NCI-H748 treated with DMSO at 0.1 percent for 48 hours (cell line): ENCODE results near the gene GAB2.

Experiments
- DNase-seq: peaks from one replicate; lab custom pipeline; 2025; lab: John Stamatoyannopoulos, UW

Gene GAB2

DNA sequence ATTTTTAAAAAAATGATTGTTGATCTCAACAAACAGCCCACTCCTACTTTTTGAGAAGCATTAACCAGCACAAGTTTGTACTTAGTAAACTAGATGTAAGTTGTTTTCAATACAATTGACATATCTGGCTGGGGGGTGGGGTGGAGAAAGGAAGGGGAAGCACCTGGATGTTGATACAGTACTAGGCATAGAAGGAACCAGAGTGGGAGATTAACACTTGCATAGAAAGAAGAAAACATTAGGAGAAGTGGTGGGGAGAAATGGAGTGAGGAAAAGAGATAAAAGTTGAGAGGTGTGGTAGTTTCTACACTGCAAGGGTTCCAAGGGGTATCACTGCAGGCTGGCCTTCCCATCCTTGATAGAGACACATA lies 10.6 kb upstream of the GAB2 start:
- no peak for DNase-seq

GRCh38 chr11:78427615-78428265 lies 10.1 kb upstream of the GAB2 start:
- DNase-seq, result no peak

- DNase-seq, result no peak
Observed at GRCh38 chr11:78426845-78427244, 9.2 kb upstream of the GAB2 start.

GRCh38 chr11:78425399-78426070 lies 7.9 kb upstream of the GAB2 start:
- no peak for DNase-seq

- DNase-seq, result no peak
Observed at GRCh38 chr11:78424334-78425270, 7.0 kb upstream of the GAB2 start.

- no peak for DNase-seq
Observed at GRCh38 chr11:78423241-78423640, 5.6 kb upstream of the GAB2 start.

GRCh38 chr11:78420796-78421209 lies 3.2 kb upstream of the GAB2 start:
- DNase-seq, result no peak

GRCh38 chr11:78420255-78420764 lies 2.7 kb upstream of the GAB2 start:
- peak; percentile 27 for DNase-seq

DNA sequence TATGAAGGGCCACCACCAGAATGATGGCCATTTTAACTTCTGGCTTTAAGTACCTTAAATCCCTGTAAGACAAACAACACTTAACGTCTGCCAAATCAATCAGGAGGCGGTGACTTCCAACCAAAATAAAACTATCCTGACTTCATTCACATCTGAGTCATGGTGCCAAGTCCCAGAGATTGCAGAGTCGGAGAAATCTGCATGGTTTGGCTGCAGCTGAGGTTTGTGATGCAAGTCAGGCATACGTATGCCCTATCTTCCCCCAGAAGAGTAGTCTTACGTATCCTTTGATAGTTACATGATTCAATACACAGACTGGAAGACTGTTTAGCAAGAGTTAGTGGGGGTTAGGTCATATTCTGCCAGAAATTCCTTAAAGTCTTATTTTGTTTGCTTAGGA lies 1.7 kb upstream of the GAB2 start:
- DNase-seq, result no peak

DNA sequence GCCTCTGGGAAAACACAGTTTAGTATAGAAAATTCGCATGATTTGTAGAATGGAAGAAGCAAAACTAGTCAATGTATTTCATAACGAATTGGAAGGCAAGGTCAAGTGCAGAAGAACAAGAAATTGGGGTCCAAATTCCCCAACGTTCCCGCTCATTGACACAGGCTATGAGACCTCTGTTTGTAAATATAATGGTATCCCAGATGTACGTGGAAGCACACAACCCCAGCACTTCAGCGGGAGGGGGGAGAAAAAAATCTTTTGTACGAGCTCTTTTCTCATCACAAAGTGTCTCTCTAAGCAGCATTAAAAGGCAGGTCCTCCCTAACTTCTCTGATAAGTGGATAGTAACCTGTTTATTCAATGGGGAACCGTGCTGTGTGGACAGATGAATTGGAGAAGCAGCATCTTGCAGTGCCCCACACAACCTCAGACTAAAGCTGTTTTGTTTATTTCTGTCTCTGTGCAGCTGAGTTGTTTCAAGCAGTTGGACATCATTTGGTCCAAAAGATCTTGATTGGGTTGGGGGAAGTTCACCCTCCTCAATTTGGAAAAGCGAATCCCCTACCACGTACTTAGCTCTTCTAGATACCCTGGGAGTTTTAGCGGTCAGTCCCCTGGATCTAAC lies 1.1 kb upstream of the GAB2 start:
- DNase-seq, result no peak

DNA sequence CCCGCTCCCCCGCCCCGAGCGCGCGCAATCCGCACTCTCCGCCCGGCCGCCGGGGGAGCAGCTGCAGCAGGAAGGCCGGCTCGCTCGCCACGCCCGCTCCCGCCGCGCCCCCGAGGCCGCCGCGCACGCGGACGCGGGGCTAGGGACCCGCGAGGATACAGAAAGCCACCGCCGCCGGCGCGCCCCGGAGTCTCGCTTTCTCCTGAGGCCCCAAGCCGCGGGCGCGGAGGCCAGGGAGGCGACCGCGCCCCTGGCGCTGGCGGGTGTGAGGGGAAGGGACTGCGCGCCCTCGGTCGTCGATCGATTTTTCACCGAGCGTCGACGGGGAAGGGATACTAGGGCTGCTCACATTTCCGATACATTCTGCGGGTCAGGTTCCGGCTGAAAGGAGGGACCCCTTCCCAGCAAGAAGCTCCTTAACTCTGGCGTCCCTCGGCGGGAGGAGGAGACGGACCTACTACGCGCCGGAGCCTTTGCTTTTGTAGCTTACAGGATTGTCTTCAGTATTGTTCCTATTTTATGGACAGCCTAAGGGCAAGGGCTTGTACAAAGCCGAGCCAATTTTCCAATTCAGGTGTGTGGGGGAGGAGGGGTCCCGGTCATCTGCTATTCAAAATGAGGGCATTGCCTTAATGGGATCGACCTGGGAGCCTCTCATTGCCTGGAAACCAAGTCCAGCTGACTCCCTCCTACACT lies 416 bp upstream of the GAB2 start:
- peak; percentile 68 for DNase-seq

DNA sequence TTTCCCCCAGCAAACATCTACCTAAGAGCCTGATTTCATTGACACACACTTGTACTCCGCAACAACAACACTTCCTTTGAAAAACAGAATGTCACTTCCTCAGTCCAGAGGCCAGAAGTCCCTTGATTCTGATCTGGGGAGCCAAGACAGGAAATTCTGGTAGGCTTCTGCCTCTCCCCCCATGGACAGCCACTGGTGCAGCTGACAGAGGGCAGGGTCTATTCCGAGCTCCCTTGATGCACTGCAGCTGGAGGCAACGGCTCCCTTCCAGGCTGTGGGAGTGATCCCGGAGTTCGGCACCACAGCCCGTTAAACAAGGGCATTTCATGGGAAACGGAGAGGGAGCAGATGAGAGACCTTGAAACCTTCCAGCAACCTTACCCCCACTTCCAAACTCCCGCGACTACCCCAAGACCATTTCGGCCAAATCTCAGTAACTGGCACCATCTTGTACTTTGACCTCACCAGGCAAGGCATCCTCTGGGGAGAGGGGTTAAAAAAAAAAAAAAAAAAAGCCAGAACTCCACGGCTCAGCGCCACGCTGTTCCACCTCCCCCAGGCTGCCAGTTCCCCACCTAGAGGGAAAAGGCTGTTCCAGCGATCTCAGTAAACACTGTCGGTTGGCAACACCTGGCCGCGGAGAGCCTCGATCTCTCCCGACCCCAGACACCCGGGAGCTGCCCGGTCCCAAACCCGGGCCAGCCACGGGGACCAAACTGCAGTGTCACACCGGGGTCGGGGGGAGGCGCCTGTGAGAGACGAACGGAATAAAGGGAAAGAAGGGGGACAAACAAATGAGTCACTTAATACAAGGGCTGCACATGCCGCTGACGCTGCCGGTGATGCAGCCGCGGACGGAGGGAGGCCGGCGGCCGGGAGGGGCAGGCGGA lies 1.1 kb downstream of the GAB2 start:
- peak; percentile 43 for DNase-seq

GRCh38 chr11:78415338-78415737 lies 2.3 kb downstream of the GAB2 start:
- DNase-seq, result no peak

DNA sequence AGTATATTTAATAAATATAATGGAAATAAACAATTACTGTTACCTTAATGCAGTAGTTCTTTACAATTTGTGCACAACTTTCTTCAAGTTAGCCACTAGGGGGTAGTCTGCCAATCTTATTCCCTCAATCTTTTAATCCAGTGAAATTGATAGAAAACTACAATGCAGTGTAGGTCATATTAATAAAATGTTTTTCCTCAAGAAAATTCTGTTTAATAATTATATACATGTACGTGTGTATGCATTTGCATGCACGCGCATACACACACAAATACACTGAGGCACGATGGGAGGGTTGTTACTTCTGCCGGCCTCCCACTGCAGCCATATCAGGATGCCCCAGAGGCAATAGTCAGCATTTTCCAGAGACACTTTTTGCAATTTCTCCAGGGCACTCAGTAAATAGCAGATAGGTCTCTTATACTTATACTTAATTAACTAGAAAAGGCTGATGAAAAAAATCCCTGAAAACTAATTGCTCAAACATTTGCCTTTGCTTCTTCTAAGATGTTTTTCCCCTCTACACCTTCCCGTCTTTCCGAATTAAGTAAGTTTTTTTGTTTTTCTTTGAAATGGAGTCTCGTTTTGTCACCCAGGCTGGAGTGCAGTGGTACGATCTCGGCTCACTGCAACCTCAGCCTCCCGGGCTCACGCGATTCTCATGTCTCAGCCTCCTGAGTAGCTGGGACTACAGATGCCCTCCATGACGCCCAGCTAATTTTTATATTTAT lies 3.1 kb downstream of the GAB2 start:
- DNase-seq, result no peak

GRCh38 chr11:78408619-78409018 lies 9.0 kb downstream of the GAB2 start:
- DNase-seq, result no peak

- DNase-seq, result no peak
Observed at GRCh38 chr11:78406568-78407196, 10.9 kb downstream of the GAB2 start.

GRCh38 chr11:78405805-78406204 lies 11.8 kb downstream of the GAB2 start:
- DNase-seq, result no peak

DNA sequence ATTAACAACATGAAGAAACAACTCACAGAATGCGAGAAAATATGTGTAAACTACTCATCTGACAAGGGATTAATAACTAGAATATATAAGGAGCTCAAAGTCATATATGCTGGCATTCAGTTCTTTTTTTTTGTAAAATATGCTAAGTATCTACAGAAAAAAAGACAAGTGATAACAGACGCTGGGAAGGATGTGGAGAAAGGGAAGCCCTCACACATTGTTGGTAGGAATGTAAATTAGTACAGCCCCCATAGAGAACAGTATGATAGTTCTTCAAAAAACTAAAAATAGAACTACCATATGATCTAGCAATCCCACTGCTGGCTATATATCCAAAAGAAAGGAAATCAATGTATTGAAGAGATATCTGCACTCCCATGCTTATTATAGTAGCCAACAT lies 13.8 kb downstream of the GAB2 start:
- DNase-seq, result no peak

DNA sequence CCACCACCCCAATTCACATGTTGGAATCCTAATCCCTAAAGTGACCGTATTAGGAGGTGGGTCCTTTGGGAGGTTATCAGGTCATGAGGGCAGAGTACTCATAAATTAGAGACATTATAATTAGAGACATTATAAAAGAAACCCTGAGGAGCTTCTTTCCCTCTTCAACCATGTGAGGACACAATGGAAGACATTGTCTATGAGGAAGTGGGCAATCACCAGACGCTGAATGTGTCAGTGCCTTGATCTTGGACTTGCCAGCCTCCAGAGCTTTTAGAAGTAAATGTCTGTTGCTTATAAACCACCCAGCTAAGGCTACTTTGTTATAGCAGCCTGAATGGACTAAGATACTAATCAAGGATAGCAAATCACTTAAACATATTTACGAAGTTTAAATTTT lies 14.8 kb downstream of the GAB2 start:
- no peak for DNase-seq
